Liver (tissue), 3 donors: ENCODE measurements around the gene CELSR1.

Source experiments
- ATF3 ChIP-seq: IDR thresholded peaks from 2 replicates; pipeline ENCODE4 v1.6.1; 2016; ENCODE audit warnings: antibody characterized with exemption
- CTCF ChIP-seq: fragments of 150-350 bp; IDR thresholded peaks from 2 replicates; pipeline ENCODE4 v1.5.1; 2017; ENCODE audit warnings: improper control_type of control experiment, low read depth, low read length; ENCODE audit not compliant: missing input control
- GABPA ChIP-seq, 2 donors: IDR thresholded peaks in 1 of 2; conservative IDR thresholded peaks in 1 of 2; 2 replicates each; pipeline ENCODE4 v1.6.1; 2016; ENCODE audit warnings: antibody characterized with exemption in 2 of 2, mild to moderate bottlenecking in 1 of 2, moderate library complexity in 1 of 2
- HNF4G ChIP-seq: IDR thresholded peaks from 2 replicates; pipeline ENCODE4 v1.6.1; 2016; ENCODE audit warnings: antibody characterized with exemption
- RAD21 ChIP-seq, 2 donors: IDR thresholded peaks; 2 replicates each; pipeline ENCODE4 v1.6.1; 2016; ENCODE audit warnings: antibody characterized with exemption in 2 of 2, mild to moderate bottlenecking in 2 of 2
- SP1 ChIP-seq: IDR thresholded peaks from 2 replicates; pipeline ENCODE4 v1.6.1; 2018; ENCODE audit warnings: antibody characterized with exemption, mild to moderate bottlenecking
- YY1 ChIP-seq: IDR thresholded peaks from 2 replicates; pipeline ENCODE4 v1.6.1; 2016; ENCODE audit warnings: antibody characterized with exemption, mild to moderate bottlenecking
- donor health status: healthy.
- donor health status: healthy.

GRCh38 chr22:46520880-46521279, 16.5 kb downstream of the CELSR1 start:
- TF ChIP-seq CTCF (no peak), ATF3 (no peak), YY1 (no peak), RAD21 (IDR thresholded peaks at IDR 0.05) (no peak), SP1 (no peak), GABPA (IDR thresholded peaks at IDR 0.05 in 1 of 2, conservative IDR thresholded peaks at IDR 0.05 in 1 of 2) (no peak), HNF4G (no peak)
